Cardiac muscle cell (in vitro differentiated cells and primary cell): ENCODE data around the gene OVAAL. TPM values are rescaled to one million over a fixed set of nuclear protein-coding genes. Genes with fewer than 3 reads are reported as not detected.

Experiments used
- DNase-seq, 2 donors: peaks; one replicate each; pipeline versions ENCODE4 v3.0.0 to v3.0.0-alpha.2; 2010 to 2017; ENCODE audit warnings: low read depth in 1 of 2, low spot score in 1 of 2
- H3K27ac ChIP-seq: fragments of 200-600 bp; sonication (generic); 2 replicates; pipeline ENCODE4 v1.5.1; 2016
- H3K27me3 ChIP-seq: fragments of 200-600 bp; sonication (generic); 2 replicates; pipeline ENCODE4 v1.6.0; 2016; ENCODE audit warnings: control low read depth
- H3K36me3 ChIP-seq: fragments of 200-600 bp; sonication (generic); 2 replicates; pipeline ENCODE4 v1.5.1; 2016; ENCODE audit warnings: control low read depth
- H3K4me1 ChIP-seq: fragments of 200-600 bp; sonication (generic); 2 replicates; pipeline ENCODE4 v1.8.1; 2017; ENCODE audit warnings: low read depth, mild to moderate bottlenecking, mixed run types
- H3K4me3 ChIP-seq: fragments of 200-600 bp; sonication (generic); 2 replicates; pipeline ENCODE4 v1.5.1; 2016; ENCODE audit warnings: mild to moderate bottlenecking
- H3K9me3 ChIP-seq: fragments of 200-600 bp; sonication (generic); 2 replicates; pipeline ENCODE4 v1.5.1; 2017; ENCODE audit warnings: low read depth, mild to moderate bottlenecking, control low read depth
- polyA plus RNA-seq: library from polyadenylated mRNA; unstranded; fragments of >200 nt; fragmentation: Nextera tagmentation; extraction: Ambion mirVana; gene quantifications from 2 replicates; pipeline ENCODE4 v1.2.1, GENCODE V29; 2016
- total RNA-seq: library from RNA; depleted of rRNA; stranded (reverse); fragments of >200 nt; gene quantifications from 2 replicates; pipeline ENCODE4 v1.2.3, GENCODE V29; 2016
- TF ChIP-seq, protein P1 (sequence below): IDR thresholded peaks from 2 replicates; pipeline ENCODE4 v1.5.1; 2012; ENCODE audit warnings: low read depth, mild to moderate bottlenecking, low read length

The OVAAL gene
- total and polyA plus RNA-seq, 2 experiments from 2014 or later, result 0.21 to 2.5 TPM

DNA sequence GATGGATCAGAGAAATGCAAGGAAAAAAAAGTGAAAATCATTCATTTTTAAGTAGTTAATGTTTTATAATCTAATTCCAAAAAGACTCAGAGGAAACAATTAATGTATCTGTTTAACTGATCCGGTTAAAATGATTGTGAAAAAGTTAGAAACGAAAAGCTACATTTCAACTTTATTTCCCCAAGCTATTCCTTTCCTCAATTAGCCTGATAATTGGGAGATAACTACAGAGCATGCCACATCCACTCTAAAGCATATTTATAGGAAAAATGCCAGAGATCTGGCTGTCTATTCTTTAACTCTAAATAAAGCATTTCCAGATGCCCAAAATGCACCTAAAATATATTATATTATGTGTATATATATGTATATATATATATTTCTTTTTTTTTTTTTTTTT, 37.2 kb downstream of the OVAAL start:
- Histone ChIP-seq H3K27ac (no peak overlapping the region), H3K36me3 (no peaks in the 10 kb centered on the region), H3K27me3 (no peaks in the 10 kb centered on the region), H3K4me3 (no peak overlapping the region), H3K4me1 (no peaks in the 10 kb centered on the region), H3K9me3 (no peaks in the 10 kb centered on the region)
- TF ChIP-seq, protein P1, sequence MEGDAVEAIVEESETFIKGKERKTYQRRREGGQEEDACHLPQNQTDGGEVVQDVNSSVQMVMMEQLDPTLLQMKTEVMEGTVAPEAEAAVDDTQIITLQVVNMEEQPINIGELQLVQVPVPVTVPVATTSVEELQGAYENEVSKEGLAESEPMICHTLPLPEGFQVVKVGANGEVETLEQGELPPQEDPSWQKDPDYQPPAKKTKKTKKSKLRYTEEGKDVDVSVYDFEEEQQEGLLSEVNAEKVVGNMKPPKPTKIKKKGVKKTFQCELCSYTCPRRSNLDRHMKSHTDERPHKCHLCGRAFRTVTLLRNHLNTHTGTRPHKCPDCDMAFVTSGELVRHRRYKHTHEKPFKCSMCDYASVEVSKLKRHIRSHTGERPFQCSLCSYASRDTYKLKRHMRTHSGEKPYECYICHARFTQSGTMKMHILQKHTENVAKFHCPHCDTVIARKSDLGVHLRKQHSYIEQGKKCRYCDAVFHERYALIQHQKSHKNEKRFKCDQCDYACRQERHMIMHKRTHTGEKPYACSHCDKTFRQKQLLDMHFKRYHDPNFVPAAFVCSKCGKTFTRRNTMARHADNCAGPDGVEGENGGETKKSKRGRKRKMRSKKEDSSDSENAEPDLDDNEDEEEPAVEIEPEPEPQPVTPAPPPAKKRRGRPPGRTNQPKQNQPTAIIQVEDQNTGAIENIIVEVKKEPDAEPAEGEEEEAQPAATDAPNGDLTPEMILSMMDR, result no peak
- DNase-seq, result no peak

DNA sequence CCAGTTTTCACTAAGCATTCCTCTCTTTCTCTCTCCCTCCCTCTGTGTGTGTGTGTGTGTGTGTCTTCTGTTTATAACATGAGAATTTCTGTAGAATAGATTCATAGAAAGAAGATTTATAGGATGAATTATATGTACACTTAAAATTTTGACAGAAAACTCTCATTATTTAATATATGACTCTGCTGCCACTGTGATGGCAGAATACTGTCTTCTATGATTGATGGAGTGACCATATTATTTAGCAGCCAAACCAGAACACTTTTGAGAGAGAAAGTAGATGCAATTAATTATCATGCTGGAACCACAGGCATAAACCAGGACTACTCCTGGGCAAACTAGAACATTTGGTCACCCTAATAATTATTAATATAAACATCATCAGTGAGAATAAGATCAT, 38.8 kb downstream of the OVAAL start:
- Histone ChIP-seq H3K4me1 (no peaks in the 10 kb centered on the region), H3K9me3 (no peaks in the 10 kb centered on the region), H3K36me3 (no peaks in the 10 kb centered on the region), H3K27me3 (no peaks in the 10 kb centered on the region), H3K4me3 (no peak overlapping the region), H3K27ac (no peak overlapping the region)
- TF ChIP-seq, protein P1, result no peak
- no peak for DNase-seq

DNA sequence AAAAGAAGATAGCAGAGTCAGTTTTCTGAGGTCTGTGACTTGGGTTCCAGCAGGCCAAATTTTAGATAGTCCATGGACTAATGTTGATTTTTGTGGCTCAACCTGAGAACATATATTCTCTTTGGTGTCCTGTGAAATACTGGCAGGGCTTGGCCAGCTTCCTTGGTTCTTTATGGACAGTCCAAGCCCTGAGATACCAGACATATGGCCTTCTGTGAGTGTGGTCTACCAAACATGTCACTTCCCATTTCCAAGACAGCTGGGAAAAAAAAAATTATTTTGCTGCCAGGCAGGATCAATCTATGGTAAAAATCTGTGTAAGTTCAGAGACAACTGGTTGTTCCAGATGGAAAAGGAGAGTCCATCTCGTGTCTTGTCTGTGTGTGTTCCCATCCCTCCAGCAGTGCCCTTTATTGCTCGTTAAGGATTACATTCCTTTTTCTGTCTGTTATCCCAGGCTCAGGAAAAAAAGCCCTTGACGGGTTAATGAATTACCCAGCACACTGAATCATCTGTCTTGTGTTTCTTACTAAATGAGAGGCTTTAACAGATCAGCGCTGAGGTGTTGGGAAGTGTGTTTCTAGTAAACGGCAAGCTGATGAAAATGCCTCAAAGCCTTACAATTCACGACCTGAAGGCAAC, 39.7 kb downstream of the OVAAL start:
- H3K4me3 ChIP-seq, result no peak overlapping the region
- no peaks in the 10 kb centered on the region for H3K4me1 ChIP-seq
- no peak for DNase-seq
- TF ChIP-seq, protein P1, result no peak
- H3K9me3 ChIP-seq, result no peaks in the 10 kb centered on the region
- H3K27ac ChIP-seq, result no peak overlapping the region
- no peaks in the 10 kb centered on the region for H3K27me3 ChIP-seq
- no peaks in the 10 kb centered on the region for H3K36me3 ChIP-seq

DNA sequence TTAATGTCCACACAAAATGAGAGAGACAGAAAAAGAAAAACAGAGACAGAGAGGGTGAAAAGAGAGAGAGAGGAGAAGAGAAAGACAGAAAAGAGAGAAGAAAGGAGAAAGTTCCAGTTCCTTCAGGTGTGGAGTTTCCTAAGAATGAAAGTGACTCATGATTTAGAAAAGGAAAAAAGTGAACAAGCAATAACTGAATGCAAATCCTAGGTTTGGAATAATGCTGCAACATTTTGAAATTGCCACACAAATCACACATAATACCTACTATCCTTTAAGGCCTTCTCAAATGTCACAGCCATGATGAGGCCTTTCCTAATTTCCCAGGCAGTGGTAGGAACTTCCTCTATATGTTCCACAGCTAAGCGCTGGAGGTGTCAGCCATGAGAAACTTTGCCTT, 41.6 kb downstream of the OVAAL start:
- Histone ChIP-seq H3K36me3 (no peaks in the 10 kb centered on the region), H3K9me3 (no peaks in the 10 kb centered on the region), H3K4me1 (no peaks in the 10 kb centered on the region), H3K27ac (no peak overlapping the region), H3K27me3 (no peaks in the 10 kb centered on the region), H3K4me3 (no peak overlapping the region)
- TF ChIP-seq, protein P1, result no peak
- no peak for DNase-seq

DNA sequence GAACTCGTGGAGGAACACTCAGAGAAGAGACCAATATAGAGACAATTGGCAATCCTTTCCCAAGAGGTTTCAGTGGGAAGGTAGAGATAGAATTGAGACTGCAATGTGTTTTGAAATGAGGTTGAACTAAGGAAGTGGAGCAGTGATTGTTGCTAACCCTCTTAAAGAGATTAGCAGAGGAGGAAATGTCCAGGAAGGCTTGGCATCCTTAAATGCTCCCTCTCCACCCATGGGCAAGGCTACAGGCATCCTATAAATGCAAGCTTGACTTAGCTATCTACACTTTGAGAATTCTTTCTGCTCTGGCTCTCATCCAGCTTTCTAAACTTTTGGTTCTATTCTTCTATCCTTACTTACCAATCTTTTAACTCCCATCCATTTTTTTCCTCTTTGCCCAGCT, 42.7 kb downstream of the OVAAL start:
- Histone ChIP-seq H3K27ac (no peak overlapping the region), H3K4me1 (no peaks in the 10 kb centered on the region), H3K27me3 (no peaks in the 10 kb centered on the region), H3K9me3 (no peaks in the 10 kb centered on the region), H3K36me3 (no peaks in the 10 kb centered on the region), H3K4me3 (no peak overlapping the region)
- DNase-seq, result no peak
- TF ChIP-seq, protein P1, result no peak
